Measurements from ENCODE around the gene ANKRD40CL.

The ANKRD40CL gene

GRCh38 chr17:50785946-50786570 is 18.7 kb upstream of the ANKRD40CL start:
- DNase-seq, result peak; percentile 55

GRCh38 chr17:50785126-50785525 is 17.8 kb upstream of the ANKRD40CL start:
- no peak for DNase-seq

- DNase-seq, result no peak
Measured at GRCh38 chr17:50783905-50784304, 16.6 kb upstream of the ANKRD40CL start.

GRCh38 chr17:50783193-50783660 is 15.9 kb upstream of the ANKRD40CL start:
- DNase-seq, result peak; percentile 44

- no peak for DNase-seq
Measured at GRCh38 chr17:50781167-50781566, 13.8 kb upstream of the ANKRD40CL start.

- no peak for DNase-seq
Measured at GRCh38 chr17:50779747-50780353, 12.5 kb upstream of the ANKRD40CL start.

GRCh38 chr17:50778988-50779387 is 11.7 kb upstream of the ANKRD40CL start:
- no peak for DNase-seq

- DNase-seq, result no peak
Measured at GRCh38 chr17:50778471-50778870, 11.2 kb upstream of the ANKRD40CL start.

GRCh38 chr17:50775926-50776325 is 8.6 kb upstream of the ANKRD40CL start:
- DNase-seq, result no peak

- no peak for DNase-seq
Measured at GRCh38 chr17:50774225-50774803, 7.0 kb upstream of the ANKRD40CL start.

GRCh38 chr17:50771991-50772785 is 4.9 kb upstream of the ANKRD40CL start:
- DNase-seq, result no peak

GRCh38 chr17:50770346-50770745 is 3.0 kb upstream of the ANKRD40CL start:
- DNase-seq, result no peak

GRCh38 chr17:50769884-50770283 is 2.6 kb upstream of the ANKRD40CL start:
- no peak for DNase-seq

GRCh38 chr17:50768346-50768761 is 1.0 kb upstream of the ANKRD40CL start:
- DNase-seq, result peak; percentile 35

- DNase-seq, result no peak
Measured at GRCh38 chr17:50767030-50767429, 288 bp downstream of the ANKRD40CL start.

GRCh38 chr17:50766222-50767023 is 895 bp downstream of the ANKRD40CL start:
- DNase-seq, result no peak

GRCh38 chr17:50765454-50766221 is 1.7 kb downstream of the ANKRD40CL start:
- no peak for DNase-seq

- no peak for DNase-seq
Measured at GRCh38 chr17:50764734-50765149, 2.6 kb downstream of the ANKRD40CL start.

GRCh38 chr17:50763716-50764475 is 3.4 kb downstream of the ANKRD40CL start:
- no peak for DNase-seq

GRCh38 chr17:50762177-50762576 is 5.1 kb downstream of the ANKRD40CL start:
- DNase-seq, result no peak

GRCh38 chr17:50758989-50759544 is 8.3 kb downstream of the ANKRD40CL start:
- no peak for DNase-seq
